WTC11 (cell line): ENCODE measurements around the gene ASIC2. TPM values are rescaled to one million over a fixed set of nuclear protein-coding genes. Genes with fewer than 3 reads are reported as not detected.

Experiments
- ATAC-seq: fragments of 200-7000 bp; cut with Tn5 transposase; 2 replicates; pipeline ENCODE4 v1.10.0; 2021; ENCODE audit warnings: mild to moderate bottlenecking, moderate library complexity
- CTCF ChIA-PET: fragments of 300-600 bp; sonication (Branson Sonifier 250); formaldehyde crosslinking; loops from one replicate; lab custom pipeline; 2021; ENCODE audit warnings: antibody characterized with exemption; lab: Charles Lee
- POLR2A ChIA-PET: fragments of 350-600 bp; sonication (Branson Sonifier 250); formaldehyde crosslinking; loops from one replicate; lab custom pipeline; 2021; ENCODE audit warnings: antibody characterized with exemption; lab: Charles Lee
- DNase-seq: peaks from one replicate; pipeline ENCODE4 v3.0.0; 2021; ENCODE audit warnings: low spot score
- H3K27ac Mint-ChIP-seq: 2 replicates; pipeline ENCODE4 v1.8.0; 2021; ENCODE audit warnings: mixed read lengths
- H3K27me3 Mint-ChIP-seq: 2 replicates; pipeline ENCODE4 v1.8.0; 2021; ENCODE audit warnings: low read depth, mild to moderate bottlenecking, moderate library complexity, mixed read lengths
- H3K36me3 Mint-ChIP-seq: 2 replicates; pipeline ENCODE4 v1.8.0; 2021; ENCODE audit warnings: mixed read lengths
- H3K4me1 Mint-ChIP-seq: 2 replicates; pipeline ENCODE4 v1.8.0; 2022; ENCODE audit warnings: mixed read lengths
- H3K4me3 Mint-ChIP-seq: 2 replicates; pipeline ENCODE4 v1.8.0; 2021; ENCODE audit warnings: mild to moderate bottlenecking, moderate library complexity, mixed read lengths
- H3K9me3 Mint-ChIP-seq: 2 replicates; pipeline ENCODE4 v1.8.0; 2021; ENCODE audit warnings: mixed read lengths
- ARID4B ChIP-seq: sonication (generic); formaldehyde crosslinking; IDR thresholded peaks from 2 replicates; pipeline ENCODE4 v1.8.0; 2023; ENCODE audit warnings: missing genetic modification reagents, mild to moderate bottlenecking, borderline replicate concordance
- ATF1 ChIP-seq: sonication (generic); formaldehyde crosslinking; IDR thresholded peaks from 2 replicates; pipeline ENCODE4 v1.8.1; 2023; ENCODE audit warnings: mild to moderate bottlenecking, moderate library complexity, missing genetic modification reagents
- ATF2 ChIP-seq: sonication (generic); formaldehyde crosslinking; IDR thresholded peaks from 2 replicates; pipeline ENCODE4 v1.8.1; 2022; ENCODE audit warnings: low read depth, missing genetic modification reagents, borderline replicate concordance
- FOXJ3 ChIP-seq: sonication (generic); formaldehyde crosslinking; IDR thresholded peaks from 2 replicates; pipeline ENCODE4 v1.9.0; 2021; ENCODE audit warnings: missing genetic modification reagents, mild to moderate bottlenecking, borderline replicate concordance
- JUN ChIP-seq: sonication (generic); formaldehyde crosslinking; IDR thresholded peaks from 2 replicates; pipeline ENCODE4 v1.8.0; 2023; ENCODE audit warnings: mild to moderate bottlenecking, missing genetic modification reagents
- NFATC4 ChIP-seq: fragments of 250-450 bp; sonication (Bioruptor Pico); IDR thresholded peaks from 2 replicates; pipeline ENCODE4 v1.9.0; 2021; ENCODE audit warnings: mild to moderate bottlenecking
- NR3C1 ChIP-seq: sonication (generic); formaldehyde crosslinking; conservative IDR thresholded peaks from 2 replicates; pipeline ENCODE4 v1.8.1; 2023; ENCODE audit warnings: low read depth, mild to moderate bottlenecking, missing genetic modification reagents
- RELA ChIP-seq: sonication (generic); formaldehyde crosslinking; IDR thresholded peaks from 2 replicates; pipeline ENCODE4 v1.8.1; 2022; ENCODE audit warnings: missing genetic modification reagents, mild to moderate bottlenecking, borderline replicate concordance
- STAT6 ChIP-seq: sonication (generic); formaldehyde crosslinking; conservative IDR thresholded peaks from 2 replicates; pipeline ENCODE4 v1.8.1; 2023; ENCODE audit warnings: mild to moderate bottlenecking, low read depth, missing genetic modification reagents, moderate library complexity
- ZNF138 ChIP-seq: sonication (generic); formaldehyde crosslinking; conservative IDR thresholded peaks from 2 replicates; pipeline ENCODE4 v1.8.1; 2022; ENCODE audit warnings: mild to moderate bottlenecking, moderate library complexity, missing genetic modification reagents
- ZNF263 ChIP-seq: sonication (generic); formaldehyde crosslinking; IDR thresholded peaks from 2 replicates; pipeline ENCODE4 v1.8.1; 2022; ENCODE audit warnings: low read depth, mild to moderate bottlenecking, moderate library complexity, missing genetic modification reagents
- total RNA-seq: library from RNA; stranded (reverse); gene quantifications from 3 replicates; pipeline ENCODE4 v1.2.3, GENCODE V29; 2021
- TF ChIP-seq, protein P1 (sequence below): sonication (generic); formaldehyde crosslinking; conservative IDR thresholded peaks from 2 replicates; pipeline ENCODE4 v1.8.1; 2022; ENCODE audit warnings: mild to moderate bottlenecking, missing genetic modification reagents

Gene ASIC2
- total RNA-seq, 1 experiment from 2014 or later: 2.7 TPM

- TF ChIP-seq ATF2 (CRISPR knock-in tag): no peak
- TF ChIP-seq, protein P1, sequence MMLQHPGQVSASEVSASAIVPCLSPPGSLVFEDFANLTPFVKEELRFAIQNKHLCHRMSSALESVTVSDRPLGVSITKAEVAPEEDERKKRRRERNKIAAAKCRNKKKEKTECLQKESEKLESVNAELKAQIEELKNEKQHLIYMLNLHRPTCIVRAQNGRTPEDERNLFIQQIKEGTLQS (CRISPR knock-in tag): no peak
- TF ChIP-seq JUN (CRISPR knock-in tag): no peak
Observed at GRCh38 chr17:33085256-33085655, 207.8 kb downstream of the ASIC2 start (continued).

- no peak overlapping the region for H3K27ac Mint-ChIP-seq
- ChIA-PET CTCF (no interaction called here), POLR2A (no interaction called here)
- no peaks in the 10 kb centered on the region for H3K9me3 Mint-ChIP-seq
- ATAC-seq: no peak
- H3K4me1 Mint-ChIP-seq: no peaks in the 10 kb centered on the region
- no peak overlapping the region for H3K4me3 Mint-ChIP-seq
- peaks cover 16% of the 10 kb centered on the region for H3K27me3 Mint-ChIP-seq
- no peak for TF ChIP-seq NFATC4 (CRISPR knock-in tag)
- TF ChIP-seq, all 79 proteins: peak for 0
- DNase-seq: no peak
- H3K36me3 Mint-ChIP-seq: no peaks in the 10 kb centered on the region
Observed at GRCh38 chr17:33084755-33085154, 208.3 kb downstream of the ASIC2 start.

GRCh38 chr17:33082529-33083173 lies 210.4 kb downstream of the ASIC2 start:
- no peak overlapping the region for H3K4me3 Mint-ChIP-seq
- DNase-seq: no peak
- peaks cover 10% of the 10 kb centered on the region for H3K27me3 Mint-ChIP-seq
- no peak for ATAC-seq
- no peaks in the 10 kb centered on the region for H3K36me3 Mint-ChIP-seq
- no peak overlapping the region for H3K27ac Mint-ChIP-seq
- H3K4me1 Mint-ChIP-seq: no peaks in the 10 kb centered on the region
- no peak for TF ChIP-seq ZNF138 (CRISPR knock-in tag)
- TF ChIP-seq RELA: no peak
- no peak for TF ChIP-seq ZNF263 (CRISPR knock-in tag)
- no peak for TF ChIP-seq NR3C1 (CRISPR knock-in tag)
- no peak for TF ChIP-seq ATF1 (CRISPR knock-in tag)
- no peak for TF ChIP-seq ARID4B (CRISPR knock-in tag)
- TF ChIP-seq, protein P1 (CRISPR knock-in tag): no peak
- no peak for TF ChIP-seq STAT6 (CRISPR knock-in tag)
- TF ChIP-seq FOXJ3 (CRISPR knock-in tag): no peak
- POLR2A ChIA-PET: no interaction called here
- CTCF ChIA-PET: interaction anchor here (0.7 kb wide), 1 partner anchor 196 kb away, joined by 3 read pairs; no protein-coding TSS in a partner anchor
- no peaks in the 10 kb centered on the region for H3K9me3 Mint-ChIP-seq
